NCI-H187 treated with DMSO at 0.1 percent for 48 hours (cell line): ENCODE results near the gene ERAP2.
A peak's percentile ranks its signal among the peaks of the same experiment; 100 is the strongest.

Experiments used
- DNase-seq: peaks from one replicate; lab custom pipeline; 2025; lab: John Stamatoyannopoulos, UW

ERAP2 gene

DNA sequence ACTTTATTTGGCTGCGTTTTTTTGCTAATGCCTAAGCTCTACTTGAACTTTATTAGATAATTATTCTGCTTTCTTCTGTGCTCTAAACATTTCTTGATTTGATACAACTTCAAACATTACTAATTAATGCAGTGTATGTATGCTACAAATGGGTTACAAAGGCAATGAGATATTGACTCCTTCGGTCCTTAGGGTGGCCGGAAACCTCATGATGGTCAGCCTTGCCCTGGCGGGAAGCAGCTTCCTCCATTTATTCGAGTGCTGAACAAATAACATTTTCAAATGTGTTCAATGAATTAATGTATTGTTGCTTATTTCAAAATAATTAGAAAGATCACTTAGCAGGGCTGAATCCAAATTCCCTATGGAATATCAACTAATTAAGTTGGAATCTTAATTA is 55.7 kb downstream of the ERAP2 start:
- DNase-seq: no peak

DNA sequence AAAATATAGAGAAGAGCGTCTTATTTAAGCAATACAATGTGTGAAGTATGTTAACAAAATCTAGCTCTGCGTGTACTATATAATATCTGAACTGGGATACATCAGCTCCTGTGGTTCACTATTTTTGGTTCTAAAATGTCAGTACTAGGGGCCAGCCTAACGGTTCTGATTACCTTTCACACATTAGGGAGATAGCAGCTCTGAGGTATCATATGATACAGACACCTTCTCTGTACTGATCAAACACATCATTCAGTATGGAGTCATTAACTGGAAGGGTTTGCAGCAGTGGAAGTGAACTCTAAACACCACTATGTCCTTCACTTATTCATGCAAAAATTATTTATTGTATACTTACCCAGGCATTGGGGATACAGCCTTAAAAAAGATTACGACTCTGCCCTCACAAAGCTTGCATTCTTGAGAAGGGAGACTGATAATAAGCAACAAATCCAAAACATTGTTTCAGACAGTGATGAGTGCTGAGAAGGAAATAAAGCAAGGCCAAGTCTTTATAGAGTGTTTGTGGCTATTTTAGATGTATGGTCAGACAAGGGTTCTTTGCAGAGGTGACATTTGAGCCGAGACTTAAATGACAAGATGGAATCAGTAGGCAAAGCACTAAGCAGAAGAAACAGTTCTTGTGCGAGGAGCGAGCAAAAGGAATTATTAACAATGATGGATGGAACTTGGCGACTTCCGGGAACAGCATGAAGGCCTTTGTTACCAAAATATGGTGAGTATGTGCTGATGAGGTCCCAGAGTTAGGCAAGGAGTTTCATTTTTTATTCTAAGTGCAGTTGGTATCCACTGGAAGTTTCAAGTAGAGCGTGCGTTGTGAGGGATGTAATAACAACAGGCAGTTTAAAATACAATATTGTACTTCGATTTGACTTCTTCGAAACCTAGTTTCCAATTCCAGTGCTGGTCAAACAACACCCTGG is 57.7 kb downstream of the ERAP2 start:
- no peak for DNase-seq

DNA sequence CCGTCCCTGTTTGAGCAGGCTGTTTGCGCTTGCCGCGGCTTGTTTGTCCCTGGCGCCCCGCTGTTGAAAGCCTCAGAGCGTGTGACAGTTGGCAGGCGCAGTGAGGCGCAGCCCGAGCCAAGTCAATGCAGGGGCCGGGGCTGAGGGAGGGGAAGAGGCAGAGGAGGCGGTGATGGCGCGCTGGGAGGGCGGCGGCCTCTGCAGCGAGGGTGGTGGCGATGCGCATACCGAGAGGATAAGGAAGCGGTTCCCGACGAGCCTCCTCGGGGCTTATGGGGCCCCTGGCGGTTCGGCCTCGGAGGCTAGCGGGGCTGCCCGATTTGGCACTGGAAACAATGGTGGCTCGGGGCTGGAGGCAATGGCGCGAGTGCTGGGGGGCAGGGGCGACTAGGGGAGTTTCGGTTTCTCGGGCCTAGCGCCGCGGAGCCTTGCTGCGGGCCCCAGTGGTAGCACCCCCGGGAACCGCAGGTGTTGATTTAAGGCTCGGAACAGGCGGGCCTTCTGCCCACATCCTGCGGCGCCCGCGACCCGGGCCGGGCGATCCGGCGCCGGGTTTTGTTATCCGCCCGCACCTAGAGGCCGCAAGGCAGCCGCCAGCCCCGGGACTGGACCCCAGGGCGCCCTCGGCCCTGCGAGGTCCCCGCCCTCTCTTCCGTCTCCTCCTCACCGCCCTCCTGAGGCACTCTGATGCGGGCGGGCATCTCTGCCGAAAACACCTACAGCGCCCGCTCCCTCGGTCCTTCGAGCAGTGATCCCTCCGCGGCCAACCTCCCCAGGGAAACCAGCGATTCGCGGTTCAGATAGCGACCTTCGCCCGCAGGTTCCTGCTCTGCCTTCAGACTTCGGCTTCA is 58.6 kb downstream of the ERAP2 start:
- DNase-seq: peak; percentile 42

DNA sequence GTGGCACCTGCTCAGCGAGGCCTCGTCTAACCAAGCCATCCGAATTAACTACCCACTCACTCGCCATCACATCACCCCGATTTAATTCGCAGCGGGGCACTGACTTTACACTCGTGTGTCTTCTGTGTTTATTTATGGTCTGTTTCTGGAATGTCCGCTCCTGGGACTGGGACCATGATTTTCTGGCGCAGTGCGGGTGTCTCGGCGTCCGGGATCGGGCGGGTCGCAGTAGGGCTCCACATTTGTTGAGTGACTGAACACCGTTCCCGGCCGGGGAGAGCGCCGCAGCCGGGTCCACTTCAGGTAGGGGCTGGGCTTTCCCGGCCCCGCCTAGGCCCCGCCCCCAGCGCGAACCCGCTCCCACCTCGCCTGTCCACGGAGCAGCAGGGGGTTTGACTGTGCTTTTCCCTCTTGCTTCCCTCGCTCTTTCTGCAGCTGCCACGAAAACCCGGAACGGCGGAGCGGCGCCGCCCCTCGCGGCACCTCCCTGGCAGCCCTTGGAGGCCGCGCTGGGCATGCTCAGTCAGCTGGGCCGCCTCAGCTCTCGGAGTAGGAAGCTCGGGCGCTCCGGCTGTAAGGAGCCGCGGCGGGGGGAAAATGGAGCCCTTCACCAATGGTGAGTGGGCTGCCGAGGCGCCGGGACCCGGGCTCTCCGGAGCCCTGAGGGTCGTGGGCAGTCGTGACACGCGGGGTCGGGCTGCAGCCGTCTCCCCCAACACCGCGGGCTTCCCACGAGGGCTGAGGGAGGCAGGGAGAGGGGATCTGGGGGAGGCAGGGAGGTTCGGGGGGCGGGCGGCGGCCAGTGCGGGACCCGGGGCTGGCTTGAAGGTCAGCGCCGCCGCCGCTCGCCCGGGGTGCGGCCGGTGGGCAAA is 59.5 kb downstream of the ERAP2 start, which contains the start of gene LNPEP:
TSS of gene LNPEP (plus strand) at position 522 of the 872 bp plus-strand sequence. CDS start at position 598, 76 bp downstream.
- peak; percentile 87 for DNase-seq

DNA sequence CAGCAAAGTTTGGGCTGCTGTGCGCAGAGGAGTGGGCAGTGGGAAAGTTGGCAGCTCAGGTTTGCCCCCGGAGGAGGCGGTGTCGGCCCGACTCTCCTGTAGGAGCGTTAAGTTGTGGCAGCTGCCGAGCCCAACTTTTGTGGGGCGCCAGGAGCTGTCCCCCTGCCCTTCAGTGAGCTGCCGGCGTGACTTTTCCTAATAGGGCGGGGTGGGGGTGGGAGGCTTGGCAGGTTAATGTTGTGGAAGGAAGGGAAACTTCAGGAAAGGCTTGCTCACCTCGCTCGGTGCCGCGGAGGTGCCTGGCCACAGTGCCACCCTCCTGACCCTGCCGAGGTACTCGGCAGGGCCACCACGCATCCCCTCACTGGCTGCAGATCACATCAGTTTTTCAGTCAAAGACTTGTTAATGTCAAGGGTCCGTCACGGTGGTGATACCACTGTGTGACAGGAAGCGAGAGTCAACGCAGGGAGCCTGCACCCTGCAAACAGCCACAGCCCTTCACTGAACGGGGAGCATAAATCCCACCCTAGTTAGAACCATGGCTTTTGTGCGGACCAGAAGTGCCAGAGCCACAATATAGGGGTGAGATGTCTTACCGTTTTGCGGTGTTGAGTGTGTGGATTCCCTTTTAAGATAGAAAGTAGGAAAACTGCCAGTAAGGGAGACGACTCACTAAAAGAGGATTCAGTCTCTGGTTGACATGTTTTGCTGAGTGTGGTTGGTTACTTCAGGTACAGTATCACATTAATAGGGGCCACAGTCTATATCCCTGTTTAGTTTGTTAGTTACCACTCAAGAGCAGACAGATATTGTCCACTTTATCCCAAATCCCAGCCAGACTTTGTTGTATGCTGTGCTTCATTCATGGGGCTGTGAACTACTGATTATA is 60.4 kb downstream of the ERAP2 start:
- no peak for DNase-seq

DNA sequence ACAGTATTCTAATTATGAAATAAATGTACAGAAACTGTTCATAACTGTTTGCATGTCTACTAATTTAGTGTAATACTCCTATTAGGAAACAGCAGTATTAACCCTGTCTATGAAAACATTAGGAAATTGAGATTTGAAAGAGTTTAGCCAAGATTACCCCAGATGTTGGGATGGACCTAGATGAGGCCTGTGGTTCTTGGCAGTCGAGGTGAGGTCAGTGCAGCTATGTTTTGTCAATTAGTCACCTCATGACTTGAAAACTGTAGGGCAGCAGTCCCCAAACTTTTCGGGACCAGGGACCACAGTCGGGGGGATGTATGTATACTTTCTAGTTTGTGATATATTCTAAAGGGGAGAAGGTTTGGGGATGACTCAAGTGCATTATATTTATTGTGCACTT is 64.3 kb downstream of the ERAP2 start:
- no peak for DNase-seq

DNA sequence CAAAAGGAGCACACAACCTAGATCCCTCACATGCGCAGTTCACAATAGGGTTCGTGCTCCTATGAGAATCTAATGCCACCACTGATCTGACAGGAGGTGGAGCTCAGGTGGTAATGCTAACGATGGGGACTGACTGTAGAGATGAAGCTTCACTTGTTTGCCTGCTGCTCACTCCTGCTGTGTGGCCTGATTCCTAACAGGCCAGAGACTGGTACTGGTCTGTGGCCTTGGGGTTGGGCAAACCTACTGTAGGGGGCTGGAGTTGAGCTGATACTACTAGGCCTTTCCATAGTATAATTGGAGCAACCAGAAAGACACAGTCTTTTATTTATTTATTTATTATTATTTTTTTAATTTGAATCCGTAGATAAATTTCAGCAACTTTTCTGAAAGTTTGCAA is 64.8 kb downstream of the ERAP2 start:
- no peak for DNase-seq

DNA sequence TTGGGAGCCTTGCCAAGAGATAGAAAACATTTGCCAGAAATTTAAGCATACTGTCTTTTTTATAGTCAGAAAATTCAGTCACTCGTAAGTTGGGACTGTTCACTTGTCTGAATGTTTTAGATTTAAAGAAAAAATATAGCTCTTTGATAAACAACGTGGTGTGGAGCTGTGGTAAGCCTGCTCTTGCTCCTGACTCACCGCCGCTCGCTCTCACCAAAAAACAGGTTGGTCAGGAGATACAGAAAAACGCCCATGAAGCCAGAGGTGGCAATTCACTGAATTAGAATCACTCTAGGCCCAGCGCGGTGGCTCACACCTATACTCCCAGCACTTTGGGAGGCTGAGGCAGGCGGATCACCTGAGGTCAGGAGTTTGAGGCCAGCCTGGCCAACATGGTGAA is 65.8 kb downstream of the ERAP2 start:
- no peak for DNase-seq

DNA sequence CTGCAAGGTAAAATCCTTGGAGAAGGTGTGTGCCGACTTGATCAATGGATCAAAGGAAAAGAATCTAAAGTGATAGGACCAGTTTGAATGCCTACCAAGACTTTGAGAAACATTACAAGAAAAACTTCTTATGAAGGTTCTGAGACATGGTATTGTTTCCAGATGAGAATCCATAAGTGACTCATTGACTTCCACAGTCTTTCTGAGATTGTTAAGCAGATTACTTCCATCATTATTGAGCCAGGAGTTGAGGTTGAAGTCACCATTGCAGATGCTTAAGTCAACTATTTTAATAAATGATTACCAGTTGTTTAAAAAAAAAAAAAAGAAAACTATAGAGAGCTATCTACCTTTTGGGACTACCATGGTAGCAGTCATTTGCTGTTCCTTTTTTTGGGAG is 66.6 kb downstream of the ERAP2 start:
- no peak for DNase-seq

DNA sequence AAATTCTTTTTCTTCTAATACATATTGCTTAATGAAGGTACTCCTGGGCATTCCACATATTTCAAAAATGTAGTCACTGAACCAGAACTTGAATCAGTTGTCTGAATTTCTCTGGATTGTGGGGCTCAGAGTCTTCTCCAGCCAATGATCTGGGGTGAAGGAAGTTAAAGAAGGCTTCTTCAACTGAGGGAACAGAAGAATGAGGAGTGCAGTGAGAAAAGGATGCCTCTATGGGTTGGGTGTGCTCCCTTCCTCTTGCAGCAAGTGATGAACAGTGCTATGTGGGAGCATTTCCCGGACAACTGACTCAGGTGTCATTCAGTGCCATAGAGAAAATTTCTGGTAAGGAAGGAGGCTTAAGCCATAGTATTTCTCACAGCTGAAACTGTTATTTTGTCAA is 67.5 kb downstream of the ERAP2 start:
- no peak for DNase-seq

DNA sequence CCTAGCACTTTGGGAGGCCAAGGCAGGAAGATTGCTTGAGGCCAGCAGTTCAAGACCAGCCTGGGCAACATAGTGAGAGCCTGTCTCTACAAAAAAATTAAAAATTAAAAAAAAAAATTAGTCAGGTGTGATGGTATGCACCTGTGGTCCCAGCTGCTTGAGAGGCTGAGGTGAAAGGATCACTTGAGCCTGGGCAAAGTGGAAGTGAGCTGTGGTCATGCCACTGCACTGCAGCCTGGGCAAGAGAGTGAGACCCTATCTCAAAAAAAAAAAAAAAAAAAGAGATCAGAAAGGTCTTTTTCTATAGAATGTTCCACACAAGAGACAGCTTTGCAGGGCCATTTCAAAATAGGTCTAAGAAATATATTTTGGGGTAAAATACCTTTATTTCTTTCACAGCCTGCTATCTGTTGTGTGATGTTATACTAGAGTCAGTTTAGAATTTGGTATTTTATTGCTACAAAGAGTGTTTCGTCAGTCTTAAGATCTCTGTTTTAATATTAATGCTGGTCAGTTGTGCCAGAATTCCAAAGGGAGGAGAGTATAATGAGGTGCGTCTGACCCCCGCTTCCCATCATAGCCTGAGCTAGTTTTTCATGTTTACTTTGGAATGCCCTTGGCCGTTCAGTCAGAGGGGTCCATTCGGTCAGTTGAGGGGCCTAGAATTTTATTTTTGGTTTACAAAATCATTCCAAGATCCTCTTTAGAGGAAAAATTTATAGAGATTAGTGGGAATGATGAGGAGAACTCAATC is 69.0 kb downstream of the ERAP2 start:
- DNase-seq: no peak

DNA sequence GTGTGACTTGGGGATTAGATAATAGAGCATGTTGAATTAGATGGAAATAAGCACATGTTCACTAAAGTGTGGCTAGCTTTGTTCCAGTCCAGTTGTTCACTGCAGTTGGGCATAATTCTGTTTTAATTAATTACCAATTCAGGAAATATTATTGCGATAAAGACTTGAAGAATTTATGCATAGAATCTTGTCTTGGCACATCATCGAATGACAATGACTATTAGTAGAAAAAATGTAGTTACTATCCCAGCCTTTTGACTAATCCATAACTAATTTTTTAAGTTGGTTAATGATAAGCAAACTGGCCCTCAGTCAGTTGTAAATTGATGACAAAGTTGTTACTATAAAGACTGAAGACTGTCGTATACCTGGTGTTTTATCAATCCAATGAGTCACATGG is 70.1 kb downstream of the ERAP2 start:
- no peak for DNase-seq

DNA sequence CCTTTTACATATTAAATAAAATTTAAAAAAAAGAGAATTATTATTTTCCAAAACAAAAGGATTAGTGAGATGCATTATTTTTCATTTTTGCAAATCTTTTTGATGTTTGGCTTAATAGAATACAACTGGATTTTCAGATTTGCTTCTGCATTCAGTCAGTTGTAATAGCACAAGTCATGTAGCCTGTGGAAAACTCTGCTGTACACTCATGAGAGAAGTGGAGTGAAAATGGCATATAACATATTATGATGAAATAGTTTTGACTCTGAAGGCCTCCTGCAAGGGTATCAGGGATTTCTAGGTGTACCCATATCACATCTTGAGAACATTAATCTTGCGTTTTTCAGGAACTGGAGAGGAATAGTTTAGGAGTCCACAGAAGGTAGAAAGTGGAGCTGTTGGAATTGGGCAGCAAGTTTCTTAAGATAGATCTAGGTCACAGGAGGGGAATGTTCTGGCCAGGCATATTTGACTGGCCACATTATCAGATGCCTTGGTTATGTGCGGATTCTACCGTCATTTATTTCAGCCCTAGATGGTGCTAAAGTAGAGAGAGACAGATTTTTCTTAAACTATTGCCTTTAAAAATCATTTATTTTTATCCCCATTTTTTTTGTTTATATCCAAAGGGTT is 75.9 kb downstream of the ERAP2 start:
- no peak for DNase-seq

DNA sequence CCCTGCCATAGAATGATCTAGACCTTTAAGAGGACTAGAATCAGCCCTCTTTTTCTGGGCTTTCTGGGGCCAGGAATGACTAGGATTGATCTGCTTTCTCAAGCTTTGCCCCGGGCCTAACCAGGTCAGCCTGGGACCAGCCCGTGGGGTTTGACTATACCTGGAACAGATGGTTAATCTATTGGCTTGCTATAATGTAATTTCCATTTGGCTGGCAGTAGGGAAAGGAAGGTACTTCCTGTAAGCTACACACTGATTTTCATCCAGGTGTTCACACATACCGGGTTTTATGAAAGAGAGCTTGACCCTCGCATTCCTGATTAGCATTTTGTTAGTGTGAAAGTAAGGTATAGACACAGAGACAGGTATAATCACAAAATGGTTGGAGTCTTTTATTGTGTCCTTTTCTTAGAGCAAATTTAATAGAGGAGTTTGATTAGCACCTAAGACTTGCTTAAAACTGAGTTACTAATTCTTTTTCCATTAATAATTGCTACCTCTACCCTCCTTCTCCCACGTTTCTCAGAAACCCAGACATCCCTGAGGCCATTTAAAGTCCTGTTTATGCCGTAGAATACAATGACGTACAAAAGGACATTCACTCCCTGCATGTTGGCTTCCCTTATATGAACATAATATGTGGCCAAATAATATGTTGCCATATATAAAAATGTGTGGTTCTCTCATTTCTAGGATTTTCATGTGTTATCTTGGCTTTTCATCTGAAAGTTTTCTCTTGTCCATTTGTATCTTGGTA is 76.9 kb downstream of the ERAP2 start:
- no peak for DNase-seq

DNA sequence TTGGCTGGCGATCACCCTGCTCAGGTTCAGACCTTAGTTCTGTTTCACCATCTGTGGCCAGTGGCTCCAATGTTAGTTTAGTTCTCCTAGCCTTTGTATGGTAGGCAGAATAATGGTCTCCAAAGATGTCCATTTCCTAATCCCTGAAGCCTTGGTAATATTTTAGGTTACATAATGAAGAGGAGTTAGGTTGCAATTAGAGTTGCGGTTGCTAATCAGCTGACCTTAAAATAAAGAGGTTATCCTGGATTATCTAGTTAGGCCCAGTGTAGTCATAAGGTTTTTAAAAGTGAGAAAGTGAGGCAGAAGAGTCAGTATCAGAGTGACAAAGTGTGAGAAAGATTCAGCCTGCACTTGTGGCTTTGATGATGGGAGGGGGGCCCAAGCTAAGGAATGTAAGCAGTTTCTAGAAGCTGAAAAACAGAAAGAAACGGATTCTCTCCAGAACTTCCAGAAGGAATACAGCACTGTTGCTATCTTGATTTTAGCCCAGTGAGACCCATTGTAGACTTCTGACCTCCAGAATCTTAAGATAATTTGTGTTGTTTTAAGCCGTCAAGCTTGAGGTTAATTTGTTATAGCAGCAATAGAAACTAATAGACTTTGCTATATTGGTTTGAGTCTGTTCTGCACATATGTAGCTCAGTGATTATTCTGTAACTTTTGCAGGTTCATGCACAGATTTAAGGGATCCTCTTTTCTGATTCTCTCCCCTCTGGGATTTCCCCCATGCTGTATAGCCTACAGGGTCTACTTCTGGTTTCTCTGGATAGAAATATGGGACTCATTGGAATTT is 81.2 kb downstream of the ERAP2 start:
- DNase-seq: no peak

DNA sequence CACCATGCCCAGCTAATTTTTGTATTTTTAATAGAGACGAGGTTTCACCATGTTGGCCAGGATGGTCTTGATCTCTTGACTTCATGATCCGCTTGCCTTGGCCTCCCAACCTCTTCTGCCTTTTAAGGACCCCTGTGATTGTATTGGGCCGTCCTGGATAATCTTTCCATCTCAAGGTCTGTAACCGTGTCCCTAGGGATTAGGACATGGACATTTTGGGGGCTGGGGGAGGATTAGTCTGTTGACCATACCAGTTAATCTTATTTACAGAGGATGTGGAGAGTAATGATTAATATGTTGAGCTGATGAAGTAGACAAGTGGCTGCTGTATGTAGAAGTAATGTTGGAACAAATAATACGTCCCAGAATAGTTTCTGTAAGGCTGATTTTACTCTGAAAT is 82.7 kb downstream of the ERAP2 start:
- DNase-seq: no peak

DNA sequence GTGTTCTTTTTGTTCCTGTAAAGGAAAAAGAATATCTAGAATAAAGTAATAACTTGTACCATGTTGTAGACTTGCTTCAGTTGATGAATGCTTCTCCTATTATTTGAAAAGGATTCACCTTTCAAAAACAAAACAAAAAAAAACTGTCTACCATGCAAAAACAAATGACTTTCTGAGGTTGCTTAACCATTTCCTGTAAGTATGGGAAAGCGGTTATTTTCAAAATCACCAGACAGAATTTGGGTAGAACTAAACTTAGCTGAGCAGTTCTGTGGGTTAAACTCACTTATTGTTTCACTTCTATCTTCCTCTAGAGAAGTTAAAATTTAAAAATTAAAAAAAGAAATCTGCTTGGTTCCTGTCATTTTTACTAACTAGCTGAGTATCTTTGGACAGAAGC is 84.8 kb downstream of the ERAP2 start:
- DNase-seq: no peak

DNA sequence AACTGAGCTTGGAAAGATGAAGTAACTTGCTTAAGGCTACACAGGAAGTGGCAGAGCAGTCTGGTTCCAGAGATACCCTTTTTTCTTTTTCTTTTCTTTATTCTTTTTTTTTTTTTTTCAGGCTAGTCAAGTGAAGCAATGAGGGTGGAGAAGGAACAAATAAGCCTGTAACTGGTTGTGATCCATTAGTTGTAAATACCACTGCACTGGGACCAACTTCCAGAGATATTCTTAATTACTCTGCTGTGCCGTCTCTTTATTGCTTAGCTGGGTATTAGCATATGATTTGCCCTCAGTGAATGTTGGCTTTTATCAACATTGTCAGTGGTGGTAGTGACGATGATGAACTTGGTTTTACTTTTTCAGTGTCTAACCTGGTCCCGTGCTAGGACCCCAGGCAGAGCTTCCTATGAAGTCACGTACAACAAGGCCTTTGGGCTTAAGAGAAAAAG is 86.3 kb downstream of the ERAP2 start:
- no peak for DNase-seq
